BE2C (cell line): ENCODE measurements around the gene ARHGAP42.

Source experiments
- DNase-seq: peaks from one replicate; pipeline ENCODE4 v3.0.0-alpha.2; 2020
- H3K27me3 ChIP-seq: fragments of 250-450 bp; sonication (Bioruptor Pico); 2 replicates; pipeline ENCODE4 v1.5.1; 2020; ENCODE audit warnings: mild to moderate bottlenecking
- H3K36me3 ChIP-seq: fragments of 250-450 bp; sonication (Bioruptor Pico); 2 replicates; pipeline ENCODE4 v1.5.1; 2020; ENCODE audit warnings: mild to moderate bottlenecking
- H3K4me1 ChIP-seq: fragments of 250-450 bp; sonication (Bioruptor Pico); 2 replicates; pipeline ENCODE4 v1.5.1; 2020
- H3K4me3 ChIP-seq: 2 replicates; pipeline ENCODE4 v1.5.1; 2011; ENCODE audit warnings: low read depth, low read length
- H3K9me3 ChIP-seq: fragments of 250-450 bp; sonication (Bioruptor Pico); 2 replicates; pipeline ENCODE4 v1.5.1; 2020
- CTCF ChIP-seq: IDR thresholded peaks from 2 replicates; pipeline ENCODE4 v1.5.1; 2012; ENCODE audit warnings: mild to moderate bottlenecking, low read depth, low read length

ARHGAP42 gene

DNA sequence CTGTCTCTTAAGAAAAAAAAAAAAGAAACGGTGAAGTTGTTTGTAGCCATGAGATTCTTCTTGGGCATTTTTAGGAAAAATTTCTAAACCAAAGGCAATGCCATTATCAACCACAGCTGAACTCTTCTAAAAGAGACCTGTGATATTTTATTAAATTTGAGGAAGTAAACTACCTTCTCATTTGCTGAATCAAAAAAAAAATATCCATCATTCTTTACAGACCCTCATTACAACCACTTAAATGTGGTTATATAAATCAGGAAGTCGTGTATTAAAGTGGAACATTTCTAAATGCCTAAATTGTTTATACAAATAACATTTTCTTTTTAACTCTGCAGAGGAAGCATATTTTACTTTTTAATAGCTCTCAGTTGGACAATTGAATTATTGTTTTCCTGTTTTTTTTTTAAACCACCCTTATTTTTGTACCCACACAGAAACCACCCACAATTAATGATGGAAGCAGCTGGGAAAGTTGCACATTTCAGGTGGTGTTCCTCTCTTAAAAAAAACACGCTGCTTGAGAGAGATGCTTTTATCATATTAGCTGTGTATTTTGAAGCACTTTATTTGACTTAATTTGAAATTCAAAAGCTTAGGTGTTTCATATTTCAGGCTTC lies 91.2 kb downstream of the ARHGAP42 start:
- Histone ChIP-seq H3K36me3 (no peaks in the 10 kb centered on the region), H3K4me1 (no peaks in the 10 kb centered on the region), H3K4me3 (no peak overlapping the region), H3K27me3 (no peaks in the 10 kb centered on the region), H3K9me3 (no peaks in the 10 kb centered on the region)
- DNase-seq, result no peak
- TF ChIP-seq CTCF, result no peak

GRCh38 chr11:100780470-100780869 lies 93.4 kb downstream of the ARHGAP42 start:
- no peak for TF ChIP-seq CTCF
- H3K4me1 ChIP-seq, result peaks cover 5% of the 10 kb centered on the region; the same call in 1 of the 2 replicates
- H3K27me3 ChIP-seq, result no peaks in the 10 kb centered on the region
- H3K4me3 ChIP-seq, result no peak overlapping the region
- no peak for DNase-seq
- H3K9me3 ChIP-seq, result no peaks in the 10 kb centered on the region
- no peaks in the 10 kb centered on the region for H3K36me3 ChIP-seq

DNA sequence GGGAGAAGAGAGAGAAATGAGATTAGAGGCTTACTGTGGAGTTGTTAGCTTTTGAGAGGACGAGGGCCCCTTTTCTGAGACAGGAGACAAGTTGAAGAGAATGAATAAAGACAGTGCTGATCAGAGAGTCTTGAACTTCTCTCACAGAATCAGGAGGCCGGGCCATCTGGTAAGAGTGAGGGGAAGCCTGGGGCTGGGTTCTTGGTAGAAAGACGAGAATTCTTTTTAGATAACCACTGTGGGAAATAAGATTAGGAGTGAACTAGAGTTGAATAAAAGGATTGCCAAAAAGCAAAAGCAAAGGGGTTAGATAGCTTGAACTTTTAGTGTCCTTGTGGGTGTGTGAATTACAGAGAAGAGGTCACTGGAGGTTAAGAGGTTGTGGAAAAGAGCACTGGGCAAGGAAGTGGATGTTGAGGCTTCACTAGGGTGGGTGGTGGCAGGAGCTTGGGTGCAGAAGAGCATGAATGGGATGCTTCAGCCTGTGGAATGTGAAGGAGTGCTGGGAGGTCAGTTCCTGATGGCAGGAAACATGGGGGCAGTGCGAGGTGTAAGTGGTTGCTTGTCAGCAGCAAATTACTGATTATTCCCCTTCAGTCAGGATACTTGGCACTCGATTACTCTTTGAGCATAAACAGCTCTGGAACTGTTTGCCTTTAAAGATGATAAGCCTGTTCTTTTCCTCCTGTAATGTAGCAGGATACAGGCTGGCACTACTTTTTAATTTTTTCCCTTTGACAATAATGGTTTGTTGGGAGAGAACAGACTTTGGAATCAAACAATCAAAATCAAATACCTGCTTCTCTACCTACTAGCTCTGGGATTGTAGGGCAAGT lies 98.3 kb downstream of the ARHGAP42 start:
- Histone ChIP-seq H3K4me1 (peaks cover 9% of the 10 kb centered on the region), H3K27me3 (no peaks in the 10 kb centered on the region), H3K36me3 (no peaks in the 10 kb centered on the region), H3K4me3 (no peak overlapping the region), H3K9me3 (no peaks in the 10 kb centered on the region)
- no peak for TF ChIP-seq CTCF
- no peak for DNase-seq

DNA sequence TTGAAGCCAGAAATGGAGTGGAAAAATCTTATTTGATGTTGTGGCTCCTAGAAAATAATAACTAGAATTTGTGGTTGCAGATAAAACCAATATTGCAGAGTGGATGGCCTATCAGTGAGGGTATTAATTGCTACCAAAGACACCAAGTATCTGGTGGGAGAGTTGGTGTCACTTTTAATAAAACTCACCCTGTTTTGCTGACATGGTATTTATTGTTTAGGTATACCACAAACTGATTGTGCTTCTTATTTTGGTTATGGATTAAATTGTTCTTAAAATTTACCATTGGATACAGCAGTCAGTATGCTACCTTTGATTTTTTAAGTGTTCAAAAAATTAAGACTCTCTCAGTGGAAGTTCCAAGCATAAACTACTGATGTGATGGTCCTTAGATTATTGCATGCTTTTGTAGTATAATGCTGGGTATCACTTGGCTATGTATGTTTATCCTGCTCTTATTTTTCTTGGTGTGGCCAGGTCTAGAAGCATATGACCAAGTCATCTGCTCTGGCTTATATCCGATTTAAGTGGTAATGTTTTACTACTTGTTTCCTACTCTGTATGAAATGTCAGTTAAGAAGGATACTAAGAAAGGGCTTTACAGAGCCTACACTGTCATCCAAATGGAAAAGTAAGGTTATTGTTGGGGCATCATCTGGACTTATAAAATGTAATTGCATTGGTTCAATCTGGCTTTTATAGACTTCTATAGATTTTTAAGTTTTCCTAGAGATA lies 101.6 kb downstream of the ARHGAP42 start:
- Histone ChIP-seq H3K4me1 (peaks cover 15% of the 10 kb centered on the region), H3K9me3 (no peaks in the 10 kb centered on the region; the same call in 1 of the 2 replicates), H3K27me3 (no peaks in the 10 kb centered on the region), H3K4me3 (no peak overlapping the region), H3K36me3 (no peaks in the 10 kb centered on the region)
- DNase-seq, result no peak
- TF ChIP-seq CTCF, result no peak

- Histone ChIP-seq H3K36me3 (no peaks in the 10 kb centered on the region), H3K27me3 (no peaks in the 10 kb centered on the region), H3K4me3 (no peak overlapping the region), H3K9me3 (no peaks in the 10 kb centered on the region; the same call in 1 of the 2 replicates), H3K4me1 (peaks cover 15% of the 10 kb centered on the region)
- DNase-seq, result peak; percentile 48
- TF ChIP-seq CTCF, result no peak
These were observed 102.4 kb downstream of the ARHGAP42 start for GRCh38 chr11:100789500-100789899.
